ENCODE results near the gene IDH1.
"Not testable (repeated sequence)": the region's sequence is repeated elsewhere in the genome, so short reads cannot be mapped to it uniquely, and the experiment has no call there.

Gene IDH1

GRCh38 chr2:208256192-208256782, 1.4 kb upstream of the IDH1 start:
- peak; percentile 5 for DNase-seq

- DNase-seq, result no peak
These were observed 761 bp upstream of the IDH1 start for GRCh38 chr2:208255557-208256106.

DNA sequence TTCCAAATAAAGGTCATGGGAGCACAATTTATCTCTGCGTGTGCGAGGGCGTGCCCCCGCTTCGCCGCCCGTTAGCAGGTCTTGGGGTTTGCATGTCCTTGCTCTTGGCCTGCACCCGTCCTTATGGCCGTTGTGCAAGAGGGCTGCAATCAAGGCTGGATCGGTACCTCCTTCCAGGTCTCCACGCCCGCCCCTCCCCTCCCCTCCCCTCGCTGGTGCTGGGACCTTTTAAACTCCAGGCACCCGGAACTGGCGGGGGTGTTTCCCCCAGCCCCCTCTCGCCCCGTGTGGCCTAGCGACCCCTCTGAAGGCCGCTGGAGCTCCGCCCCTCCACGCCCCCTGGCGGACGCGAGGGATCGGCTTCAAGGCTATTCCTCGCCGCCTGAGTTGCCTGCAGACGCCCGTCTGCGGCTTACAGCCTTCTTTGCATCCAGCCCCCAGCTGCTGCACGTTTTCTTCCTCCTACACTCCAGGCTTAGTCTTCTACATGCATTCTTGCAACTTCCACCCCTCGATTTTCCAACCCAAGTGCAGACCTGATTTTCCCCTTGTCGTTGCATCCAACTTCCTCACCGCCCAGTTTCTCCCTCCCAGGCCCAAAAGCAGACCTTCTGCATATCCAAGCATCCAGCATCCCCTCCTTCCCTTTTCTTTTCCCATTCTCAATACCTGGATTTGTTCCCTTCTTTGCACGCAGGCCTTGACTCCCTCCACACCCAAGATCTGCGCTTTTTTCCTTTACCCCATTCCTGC, 577 bp downstream of the IDH1 start:
- DNase-seq, result peak; percentile 81

DNA sequence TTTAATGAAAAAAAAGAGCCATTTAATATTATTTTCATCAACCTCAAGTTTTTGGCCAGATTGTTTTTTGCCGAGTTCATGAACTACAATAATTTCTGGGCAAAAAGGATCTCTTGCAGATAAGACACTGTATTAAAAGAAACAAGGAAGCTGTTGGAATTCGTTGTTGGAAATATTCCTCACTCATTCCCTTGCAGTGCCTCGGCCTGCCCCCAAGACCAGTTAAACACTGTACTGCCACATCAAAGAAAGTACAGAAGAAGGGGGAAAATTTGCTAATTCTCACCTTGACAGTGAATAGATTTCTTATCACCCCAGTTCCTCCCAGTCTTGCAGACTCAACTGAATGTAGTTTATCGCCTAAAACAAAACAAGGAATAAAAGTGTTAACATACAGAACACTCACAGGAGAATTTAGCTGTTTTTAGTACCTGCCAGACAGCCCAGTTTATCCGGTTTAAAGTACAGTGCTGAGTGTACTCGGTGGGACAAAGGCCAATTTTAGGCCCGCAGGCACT, 1.2 kb downstream of the IDH1 start:
- no peak for DNase-seq

DNA sequence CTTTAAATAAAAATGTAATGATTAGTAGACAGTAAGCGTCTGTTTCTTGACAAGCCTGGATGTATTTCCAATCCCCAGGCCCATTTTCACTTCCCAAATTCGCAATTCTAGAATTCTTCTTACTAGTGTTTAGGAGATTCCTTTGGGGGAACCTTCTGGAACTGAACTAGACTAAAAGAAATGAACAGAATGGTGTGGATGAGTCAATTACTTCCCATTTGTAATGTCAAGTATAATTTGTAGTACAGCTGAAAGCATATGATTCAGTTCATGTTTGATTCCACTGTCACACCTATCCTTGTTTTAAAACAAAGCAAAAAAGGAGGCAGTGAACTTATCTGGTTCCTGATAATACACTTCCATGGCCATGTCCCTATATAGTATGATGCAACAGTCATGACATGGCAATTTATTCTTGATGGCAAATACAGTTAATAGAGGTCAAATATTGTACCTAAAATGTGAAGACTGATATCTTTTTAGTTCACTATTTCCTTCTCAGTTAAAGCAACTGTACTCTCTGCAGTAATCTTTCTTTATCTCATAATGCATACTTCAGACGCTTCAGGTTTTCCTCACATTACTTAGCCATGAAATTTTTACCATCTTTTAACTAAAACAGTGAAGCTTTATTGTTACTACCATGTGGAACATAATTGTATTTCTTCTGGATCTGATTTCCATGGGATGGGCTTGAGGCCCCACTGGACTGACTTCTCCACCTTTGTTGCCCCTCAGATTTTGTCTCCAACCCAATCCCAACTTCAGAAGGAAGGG, 2.0 kb downstream of the IDH1 start:
- no peak for DNase-seq

DNA sequence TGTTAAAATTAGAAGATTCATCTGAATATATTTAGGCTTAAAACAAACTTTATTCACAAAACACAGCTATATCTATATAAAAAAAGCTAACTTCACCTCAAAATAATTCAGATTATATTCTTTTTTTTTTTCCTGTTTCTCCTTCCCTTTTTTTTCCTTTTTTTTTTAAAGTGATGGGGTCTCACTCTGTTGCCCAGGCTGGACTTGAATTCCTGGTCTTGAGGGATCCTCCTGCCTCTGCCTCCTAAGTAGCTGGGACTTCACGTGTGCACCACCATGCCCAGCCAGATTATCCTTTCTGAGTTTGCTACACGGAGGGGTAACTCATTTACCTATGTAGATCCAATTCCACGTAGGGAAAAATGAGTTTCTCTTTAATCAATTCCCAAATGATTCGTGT, 3.8 kb downstream of the IDH1 start:
- no peak for DNase-seq

DNA sequence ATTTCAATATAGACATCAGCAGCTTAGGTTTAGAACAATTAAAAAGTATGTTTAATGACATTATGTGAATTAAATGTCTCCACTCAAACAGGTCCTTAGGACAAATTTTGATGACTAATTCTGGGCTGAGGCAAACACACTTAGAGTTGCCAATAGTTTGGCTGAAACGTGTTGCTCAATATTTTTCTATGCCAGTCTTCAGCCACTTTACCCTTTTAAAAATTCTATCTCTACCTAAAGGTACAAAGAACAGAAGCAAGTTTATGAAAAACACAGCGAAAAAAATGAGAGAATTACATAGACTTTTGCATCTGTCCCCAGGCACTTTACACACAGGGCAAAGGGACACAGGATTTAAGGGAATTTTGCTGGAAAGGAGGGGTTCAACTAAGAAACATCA, 4.5 kb downstream of the IDH1 start:
- DNase-seq, result no peak

GRCh38 chr2:208249296-208249695, 5.6 kb downstream of the IDH1 start:
- DNase-seq, result no peak

GRCh38 chr2:208248601-208249000, 6.3 kb downstream of the IDH1 start:
- no peak for DNase-seq

GRCh38 chr2:208245746-208246145, 9.1 kb downstream of the IDH1 start:
- DNase-seq, result no peak

DNA sequence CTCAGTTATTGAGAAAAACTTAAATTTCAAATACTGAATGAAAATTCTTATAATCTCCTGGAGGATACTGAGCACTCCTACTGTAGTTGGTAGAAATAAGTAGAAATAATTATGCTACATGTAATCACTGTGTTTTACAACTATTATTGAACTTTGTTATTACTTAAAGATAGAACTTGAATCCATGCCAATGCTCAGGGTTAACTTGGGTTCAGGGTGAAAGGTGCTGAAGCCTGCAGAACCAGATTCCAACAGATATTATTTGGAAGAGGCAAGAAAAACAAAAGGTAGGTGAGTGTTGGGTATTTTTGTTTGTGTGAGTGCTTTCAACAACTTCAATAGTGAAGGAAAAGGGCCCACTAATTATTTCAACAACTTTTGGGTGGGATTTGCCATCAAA, 10.4 kb downstream of the IDH1 start:
- no peak for DNase-seq

DNA sequence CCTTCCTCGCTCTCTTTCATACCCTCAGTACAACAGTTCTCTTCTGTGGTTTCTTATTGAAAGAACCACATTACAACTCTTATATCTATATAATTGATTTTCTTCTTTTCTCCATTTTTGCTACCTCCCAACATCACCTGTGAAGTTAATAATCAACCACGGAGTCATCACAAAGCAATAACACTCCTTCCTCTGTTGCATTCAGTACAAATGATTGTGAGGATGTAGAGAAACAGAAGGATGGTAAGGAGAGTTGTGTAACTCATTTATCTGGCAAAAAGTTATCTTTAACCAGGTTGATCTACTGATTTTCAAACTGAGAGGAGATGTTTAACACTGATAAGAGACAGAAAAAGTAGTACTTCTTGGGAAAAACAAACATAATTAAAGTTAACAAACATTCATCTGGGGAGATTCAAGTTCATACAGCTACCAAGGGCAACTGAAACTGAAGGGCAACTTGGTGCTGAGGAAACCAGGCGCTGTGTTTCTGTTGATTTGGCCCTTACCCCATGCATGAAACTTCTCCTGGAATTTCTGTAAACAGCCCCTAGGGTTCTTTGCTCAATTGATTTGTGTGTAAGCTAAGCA, 14.2 kb downstream of the IDH1 start:
- DNase-seq, result no peak

DNA sequence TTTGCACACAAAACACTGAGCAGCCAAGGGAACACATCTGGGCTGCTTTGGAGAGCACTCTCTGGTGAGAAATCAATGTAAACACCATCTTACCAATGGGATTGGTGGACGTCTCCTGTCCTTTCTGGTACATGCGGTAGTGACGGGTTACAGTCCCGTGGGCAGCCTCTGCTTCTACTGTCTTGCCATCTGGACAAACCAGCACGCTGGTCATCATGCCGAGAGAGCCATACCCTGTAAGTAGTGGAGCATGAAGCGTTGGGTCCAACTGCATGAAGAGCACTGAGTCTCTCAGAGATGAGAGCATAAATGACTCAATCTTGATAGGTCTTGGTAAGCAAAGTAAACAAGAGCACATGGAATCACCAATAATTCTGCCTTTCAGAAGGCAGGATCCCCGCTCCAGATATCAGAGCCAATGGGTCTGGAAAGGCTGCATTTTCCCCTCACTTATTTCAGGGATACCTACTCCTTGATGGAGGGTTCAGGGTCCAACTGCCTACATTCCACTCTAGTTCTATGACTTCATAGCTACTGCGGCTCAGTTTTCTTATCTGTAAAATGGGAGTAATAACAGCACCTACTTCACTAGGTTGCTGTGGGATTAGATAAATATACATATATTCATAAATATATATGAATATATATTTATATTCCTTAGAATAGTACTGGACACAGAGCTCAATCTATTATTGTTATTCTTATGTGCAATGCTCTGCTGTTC, 14.9 kb downstream of the IDH1 start:
- no peak for DNase-seq

GRCh38 chr2:208235860-208236259, 19.0 kb downstream of the IDH1 start:
- no peak for DNase-seq

DNA sequence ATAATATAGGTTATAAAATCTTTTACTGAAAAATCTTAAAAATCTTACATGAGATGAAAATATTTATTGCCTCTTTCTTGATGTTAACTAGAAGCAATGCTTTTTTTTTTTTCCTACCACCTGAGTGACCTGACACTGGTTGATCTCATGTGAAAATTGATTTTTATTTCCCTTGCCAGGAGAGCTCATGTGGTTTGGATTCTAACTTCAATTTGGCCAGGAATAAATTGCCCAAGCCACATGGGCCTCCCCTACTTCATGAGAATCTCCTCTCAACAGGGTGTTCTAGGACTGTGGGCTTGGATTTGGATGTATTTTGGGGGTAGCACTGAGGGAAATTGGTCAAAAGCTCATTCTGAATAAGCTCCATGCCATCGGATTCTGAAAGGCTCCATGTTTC, 20.1 kb downstream of the IDH1 start:
- no peak for DNase-seq

DNA sequence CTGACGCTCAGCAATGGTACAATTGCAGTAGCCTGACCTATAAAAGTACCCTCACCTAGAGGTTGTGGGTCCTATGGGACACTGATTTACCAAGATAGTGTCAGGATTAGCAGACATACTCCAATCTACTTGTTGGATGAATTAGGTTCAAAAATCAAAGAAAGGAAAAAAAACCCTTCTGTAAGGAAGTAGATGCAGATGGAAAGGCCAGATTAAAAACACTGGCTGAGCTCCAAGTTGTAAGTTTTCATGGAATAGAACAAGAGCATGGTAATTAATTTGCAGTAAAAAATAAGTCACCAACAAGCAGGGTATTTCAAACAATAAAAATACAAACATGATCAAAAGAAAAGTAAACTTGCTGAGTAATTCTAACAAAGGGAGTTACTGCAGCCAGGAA, 26.4 kb downstream of the IDH1 start:
- DNase-seq, result no peak

GRCh38 chr2:208227581-208228232, 27.2 kb downstream of the IDH1 start:
- no peak for DNase-seq

DNA sequence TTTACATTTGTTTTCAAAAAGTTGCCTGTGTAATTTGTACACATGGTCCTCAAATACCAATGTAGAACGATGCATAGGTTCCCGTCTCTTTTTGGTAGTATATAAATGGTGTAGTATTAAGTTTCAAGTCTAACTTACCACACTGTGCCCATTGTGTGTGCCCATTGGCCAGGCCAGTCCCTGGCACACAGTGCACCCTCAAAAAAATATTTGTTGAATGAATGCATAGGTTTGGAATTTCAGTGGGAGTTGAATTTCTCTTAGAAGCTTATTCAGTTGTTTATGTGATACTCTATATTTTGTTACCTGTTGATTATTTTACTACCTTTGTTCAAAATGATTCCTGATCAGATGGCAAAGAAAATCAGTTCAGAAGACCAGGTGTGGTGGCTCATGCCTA, 30.1 kb downstream of the IDH1 start:
- DNase-seq, result no peak

GRCh38 chr2:208222351-208222750, 32.5 kb downstream of the IDH1 start:
- no peak for DNase-seq

GRCh38 chr2:208221873-208222272, 33.0 kb downstream of the IDH1 start:
- DNase-seq, result not testable (repeated sequence)

- no peak for DNase-seq
These were observed 44.0 kb downstream of the IDH1 start for GRCh38 chr2:208210688-208211451.

Data from NCI-H1436 (cell line).